ENCODE data around the gene PACRGL. TPM values are rescaled to one million over a fixed set of nuclear protein-coding genes. Genes with fewer than 3 reads are reported as not detected.

Gene PACRGL
- total and polyA plus RNA-seq, 9 of the 15 experiments (the other 6 are each of a cell fraction or from before 2014, with no cell fraction given): 6.6 to 55.0 (median 27.5) TPM

DNA sequence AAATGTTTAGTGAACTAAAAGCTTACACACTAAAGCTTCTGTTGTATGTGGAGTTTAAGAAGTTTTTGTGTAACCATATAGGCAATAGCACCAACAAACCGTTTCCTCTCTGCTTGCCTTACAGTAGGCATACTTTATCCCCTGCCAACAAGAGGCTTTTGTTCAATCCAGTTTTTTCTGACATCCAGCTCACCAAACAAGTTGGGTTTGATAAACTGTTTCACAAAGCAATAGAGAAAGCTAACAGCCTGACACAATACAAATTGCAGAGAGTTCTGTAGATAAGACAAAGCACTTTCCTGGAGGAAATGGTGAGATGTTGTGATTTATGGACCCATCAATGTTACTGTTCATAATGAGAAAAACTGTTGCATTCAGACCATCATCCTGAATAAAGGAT is 53.8 kb downstream of the PACRGL start:
- Histone ChIP-seq H3K4me1 (replicated peaks in 1 of 2; ENCODE audit: control insufficient read depth in 2 of 2, insufficient read depth in 2 of 2, low read length in 2 of 2) (no peaks in the 10 kb centered on the region), H3K4me3 (no peak overlapping the region), H3K27ac (ENCODE audit: extremely low read depth, low read depth, low read length) (no peak overlapping the region), H3K9me3 (replicated peaks; ENCODE audit: control insufficient read depth, insufficient read depth, low read depth, low read length) (no peaks in the 10 kb centered on the region), H3K36me3 (ENCODE audit: control insufficient read depth, insufficient read depth, low read length) (0 out of 3 replicates have a peak, but pooled peaks cover 2% of the 10 kb centered on the region), H3K9ac (ENCODE audit: insufficient read depth in 1 of 2, low read depth in 2 of 2, low read length in 2 of 2) (no peak overlapping the region), H3K79me2 (ENCODE audit: control insufficient read depth, insufficient read depth, low read length) (no peaks in the 10 kb centered on the region), H3K9me1 (ENCODE audit: control insufficient read depth, insufficient read depth, low read length) (no peaks in the 10 kb centered on the region), H3K27me3 (ENCODE audit: control insufficient read depth in 2 of 2, insufficient read depth in 2 of 2, low read length in 2 of 2) (no peaks in the 10 kb centered on the region), H2AFZ (ENCODE audit: low read depth, low read length) (no peak overlapping the region), H4K20me1 (replicated peaks; ENCODE audit: control insufficient read depth, insufficient read depth, low read length) (no peaks in the 10 kb centered on the region), H3K4me2 (ENCODE audit: insufficient read depth, low read length) (no peak overlapping the region)
- ATAC-seq: no peak
- ChIA-PET CTCF (ENCODE audit: low intra/inter-chr PET ratio) (no interaction called here), POLR2A (no interaction called here)
- no peak for TF ChIP-seq PCBP2 (IDR thresholded peaks at IDR 0.05; ENCODE audit: low read depth, low read length, poor library complexity, severe bottlenecking)
- TF ChIP-seq, protein P1, sequence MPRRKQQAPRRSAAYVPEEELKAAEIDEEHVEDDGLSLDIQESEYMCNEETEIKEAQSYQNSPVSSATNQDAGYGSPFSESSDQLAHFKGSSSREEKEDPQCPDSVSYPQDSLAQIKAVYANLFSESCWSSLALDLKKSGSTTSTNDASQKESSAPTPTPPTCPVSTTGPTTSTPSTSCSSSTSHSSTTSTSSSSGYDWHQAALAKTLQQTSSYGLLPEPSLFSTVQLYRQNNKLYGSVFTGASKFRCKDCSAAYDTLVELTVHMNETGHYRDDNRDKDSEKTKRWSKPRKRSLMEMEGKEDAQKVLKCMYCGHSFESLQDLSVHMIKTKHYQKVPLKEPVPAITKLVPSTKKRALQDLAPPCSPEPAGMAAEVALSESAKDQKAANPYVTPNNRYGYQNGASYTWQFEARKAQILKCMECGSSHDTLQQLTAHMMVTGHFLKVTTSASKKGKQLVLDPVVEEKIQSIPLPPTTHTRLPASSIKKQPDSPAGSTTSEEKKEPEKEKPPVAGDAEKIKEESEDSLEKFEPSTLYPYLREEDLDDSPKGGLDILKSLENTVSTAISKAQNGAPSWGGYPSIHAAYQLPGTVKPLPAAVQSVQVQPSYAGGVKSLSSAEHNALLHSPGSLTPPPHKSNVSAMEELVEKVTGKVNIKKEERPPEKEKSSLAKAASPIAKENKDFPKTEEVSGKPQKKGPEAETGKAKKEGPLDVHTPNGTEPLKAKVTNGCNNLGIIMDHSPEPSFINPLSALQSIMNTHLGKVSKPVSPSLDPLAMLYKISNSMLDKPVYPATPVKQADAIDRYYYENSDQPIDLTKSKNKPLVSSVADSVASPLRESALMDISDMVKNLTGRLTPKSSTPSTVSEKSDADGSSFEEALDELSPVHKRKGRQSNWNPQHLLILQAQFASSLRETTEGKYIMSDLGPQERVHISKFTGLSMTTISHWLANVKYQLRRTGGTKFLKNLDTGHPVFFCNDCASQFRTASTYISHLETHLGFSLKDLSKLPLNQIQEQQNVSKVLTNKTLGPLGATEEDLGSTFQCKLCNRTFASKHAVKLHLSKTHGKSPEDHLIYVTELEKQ (CRISPR knock-in tag; IDR thresholded peaks at IDR 0.05): no peak
- TF ChIP-seq RNF2 (IDR thresholded peaks at IDR 0.05): no peak
- TF ChIP-seq ZBTB1 (CRISPR knock-in tag; IDR thresholded peaks at IDR 0.05; ENCODE audit: borderline replicate concordance, low read depth): no peak
- TF ChIP-seq FOS (IDR thresholded peaks at IDR 0.05; ENCODE audit: extremely low read depth, insufficient read length): no peak
- TF ChIP-seq ZNF12 (CRISPR knock-in tag; IDR thresholded peaks at IDR 0.05): no peak
- in situ Hi-C loops (cut with MboI) (no loop called here), intact Hi-C loops (cut with micrococcal nuclease) (no loop called here)
- FAIRE-seq: no peak
- DNase-seq (ENCODE audit: extremely low read depth in 1 of 4, low spot score in 3 of 4): no peak
- no TSS peak for BruUV-seq (replicated peaks)
- WGBS (ENCODE audit: insufficient coverage, low coverage, missing lambda C conversion rate): 57% methylated on average over 1 of the region's 1 CpG
